ENCODE measurements around the gene STAP2.
A peak's percentile ranks its signal among the peaks of the same experiment; 100 is the strongest.
"Not testable (repeated sequence)": the region's sequence is repeated elsewhere in the genome, so short reads cannot be mapped to it uniquely, and the experiment has no call there.

Gene STAP2

DNA sequence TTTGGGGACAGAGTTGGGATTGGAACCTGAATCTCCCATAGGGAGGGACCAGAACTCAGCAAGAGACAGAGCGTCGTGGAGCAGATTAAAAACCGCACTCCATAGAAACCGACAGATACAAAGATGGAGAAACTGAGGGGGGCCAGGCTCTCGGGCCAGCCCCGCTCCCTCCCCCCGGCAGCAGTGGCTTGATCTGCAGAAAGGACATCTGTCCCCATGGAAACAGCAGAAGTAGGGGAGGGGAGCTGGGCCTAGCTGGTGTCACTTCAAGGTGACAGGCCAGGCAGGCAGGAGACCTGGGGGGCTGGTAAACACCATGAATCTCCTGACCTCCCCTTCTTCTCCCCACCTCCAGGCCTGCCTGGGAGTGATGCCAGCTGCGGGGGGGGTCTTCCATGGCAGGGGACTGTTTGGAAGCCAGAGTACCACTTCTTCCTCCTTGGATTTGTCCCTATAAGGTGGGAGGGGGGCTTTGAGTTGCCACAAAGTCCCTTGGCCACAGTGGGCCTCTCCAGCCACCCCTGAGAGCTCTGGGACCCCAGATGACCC is 47.4 kb downstream of the STAP2 start:
- no peak for DNase-seq (ENCODE audit: low spot score)
- no peaks in the 10 kb centered on the region for H3K9me3 ChIP-seq (replicated peaks in 1 of 2; ENCODE audit: control insufficient read depth in 2 of 2, insufficient read depth in 1 of 2, low read depth in 1 of 2, low read length in 2 of 2)

DNA sequence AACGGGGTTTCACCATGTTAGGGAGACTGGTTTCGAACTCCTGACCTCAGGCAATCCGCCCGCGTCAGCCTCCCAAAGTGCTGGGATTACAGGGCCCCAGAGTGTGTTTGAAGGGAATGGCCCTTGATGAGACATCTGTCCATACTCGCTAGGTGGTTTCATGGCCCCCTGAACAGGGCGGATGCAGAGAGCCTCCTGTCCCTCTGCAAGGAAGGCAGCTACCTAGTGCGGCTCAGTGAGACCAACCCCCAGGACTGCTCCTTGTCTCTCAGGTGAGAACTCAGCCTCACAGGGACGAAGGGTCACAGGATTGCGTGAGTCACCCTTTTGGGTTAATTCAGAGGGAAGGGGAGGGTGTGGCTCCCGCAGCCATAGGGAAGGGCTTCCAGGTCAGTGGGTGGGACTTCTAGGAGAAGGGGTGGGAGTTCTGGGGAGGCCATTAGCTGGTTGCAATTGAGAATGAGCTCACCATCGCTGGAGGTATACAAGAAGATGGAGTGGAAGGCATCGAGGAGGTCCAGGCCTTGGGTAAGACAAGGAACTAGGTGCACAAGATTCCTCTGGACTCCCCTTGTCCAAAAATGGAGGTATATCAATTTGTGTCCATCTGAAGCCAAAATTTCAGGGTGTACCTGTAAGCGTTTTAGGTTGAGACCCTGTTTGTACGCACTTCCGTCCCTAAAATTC is 50.4 kb downstream of the STAP2 start:
- Histone ChIP-seq H2AFZ (ENCODE audit: low read length) (no peak overlapping the region), H2AK5ac (ENCODE audit: low read depth, low read length) (no peak overlapping the region), H3K9me3 (replicated peaks in 1 of 2; ENCODE audit: control insufficient read depth in 2 of 2, insufficient read depth in 1 of 2, low read depth in 1 of 2, low read length in 2 of 2) (no peaks in the 10 kb centered on the region), H3K14ac (ENCODE audit: low read length) (no peak overlapping the region), H3K27me3 (ENCODE audit: control insufficient read depth in 3 of 3, insufficient read depth in 3 of 3, low read depth in 1 of 3, low read length in 3 of 3) (peaks cover 0 to 3% (median 0%) of the 10 kb centered on the region in 3 experiments), H2BK120ac (ENCODE audit: low read depth, low read length) (no peak overlapping the region), H4K8ac (ENCODE audit: low read depth, low read length) (no peak overlapping the region), H3K9ac (ENCODE audit: low read depth, low read length, poor library complexity) (no peak overlapping the region), H2BK5ac (ENCODE audit: low read length) (no peak overlapping the region), H3K4me3 (ENCODE audit: low read length in 2 of 2) (no peak overlapping the region), H4K91ac (ENCODE audit: low read depth, low read length, poor library complexity) (no peak overlapping the region), H2BK15ac (ENCODE audit: low read length) (no peak overlapping the region), H3K4me1 (ENCODE audit: control insufficient read depth in 2 of 2, insufficient read depth in 1 of 2, low read depth in 1 of 2, low read length in 2 of 2) (peaks cover 7 to 9% of the 10 kb centered on the region in 2 donors), H3K23ac (ENCODE audit: low read depth, low read length, poor library complexity) (peak overlapping the region; percentile 58), H3K18ac (ENCODE audit: low read length) (no peak overlapping the region), H3K79me1 (ENCODE audit: low read depth, low read length) (no peaks in the 10 kb centered on the region), H3K36me3 (replicated peaks in 1 of 2; ENCODE audit: control insufficient read depth in 2 of 2, insufficient read depth in 2 of 2, low read length in 2 of 2) (peaks cover 0 to 37% of the 10 kb centered on the region in 2 donors), H3K27ac (replicated peaks; ENCODE audit: low read length) (no peak overlapping the region), H3K4me2 (ENCODE audit: insufficient read depth, low read length, poor library complexity, severe bottlenecking) (no peak overlapping the region), H3K4ac (ENCODE audit: low read length) (no peak overlapping the region), H2BK12ac (ENCODE audit: low read length) (no peak overlapping the region)
- no CpG with 5 or more reads among the region's 16 CpGs for WGBS, 2 donors (ENCODE audit: extremely low coverage in 2 of 2, insufficient read length in 2 of 2, insufficient replicate concordance in 1 of 2)
- DNase-seq (ENCODE audit: low spot score) = no peak

More for the DNA sequence above, 47.4 kb downstream of the STAP2 start:
- Histone ChIP-seq H2BK5ac (ENCODE audit: low read length) (no peak overlapping the region), H3K36me3 (replicated peaks in 1 of 2; ENCODE audit: control insufficient read depth in 2 of 2, insufficient read depth in 2 of 2, low read length in 2 of 2) (peaks cover 0 to 24% of the 10 kb centered on the region in 2 donors), H3K18ac (ENCODE audit: low read length) (peak overlapping the region; percentile 74), H2BK12ac (ENCODE audit: low read length) (no peak overlapping the region), H4K8ac (ENCODE audit: low read depth, low read length) (no peak overlapping the region), H3K4me1 (ENCODE audit: control insufficient read depth in 2 of 2, insufficient read depth in 1 of 2, low read depth in 1 of 2, low read length in 2 of 2) (peaks cover 7% of the 10 kb centered on the region in 2 donors), H3K79me1 (ENCODE audit: low read depth, low read length) (no peaks in the 10 kb centered on the region), H3K4ac (ENCODE audit: low read length) (no peak overlapping the region), H4K91ac (ENCODE audit: low read depth, low read length, poor library complexity) (no peak overlapping the region), H3K4me2 (ENCODE audit: insufficient read depth, low read length, poor library complexity, severe bottlenecking) (no peak overlapping the region), H2AFZ (ENCODE audit: low read length) (peak overlapping the region; percentile 11), H3K9ac (ENCODE audit: low read depth, low read length, poor library complexity) (no peak overlapping the region), H3K27me3 (ENCODE audit: control insufficient read depth in 3 of 3, insufficient read depth in 3 of 3, low read depth in 1 of 3, low read length in 3 of 3) (no peaks in the 10 kb centered on the region), H2BK120ac (ENCODE audit: low read depth, low read length) (no peak overlapping the region), H2BK15ac (ENCODE audit: low read length) (no peak overlapping the region), H3K14ac (ENCODE audit: low read length) (no peak overlapping the region), H3K23ac (ENCODE audit: low read depth, low read length, poor library complexity) (no peak overlapping the region), H3K27ac (replicated peaks; ENCODE audit: low read length) (no peak overlapping the region), H2AK5ac (ENCODE audit: low read depth, low read length) (peak overlapping the region; percentile 81), H3K4me3 (ENCODE audit: low read length in 2 of 2) (no peak overlapping the region)
- WGBS, 2 donors (ENCODE audit: extremely low coverage in 2 of 2, insufficient read length in 2 of 2, insufficient replicate concordance in 1 of 2) = no CpG with 5 or more reads among the region's 8 CpGs

DNA sequence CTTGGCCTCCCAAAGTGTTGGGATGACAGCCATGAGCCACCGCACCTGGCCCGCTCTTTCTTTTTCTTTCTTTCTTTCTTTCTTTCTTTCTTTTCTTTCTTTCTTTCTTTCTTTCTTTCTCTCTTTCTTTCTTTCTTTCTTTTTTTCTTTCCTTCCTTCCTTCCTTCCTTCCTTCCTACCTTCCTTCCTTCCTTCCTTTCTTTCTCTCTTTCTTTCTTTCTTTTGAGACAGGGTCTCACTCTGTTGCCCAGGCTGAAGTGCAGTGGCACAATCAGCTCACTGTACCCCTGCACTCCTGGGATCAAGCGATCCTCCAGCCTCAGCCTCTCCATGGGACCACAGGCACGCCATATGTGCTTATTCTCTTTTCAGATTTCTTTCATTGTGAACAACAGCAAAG is 52.5 kb downstream of the STAP2 start:
- H3K79me1 ChIP-seq (ENCODE audit: low read depth, low read length); H3K14ac ChIP-seq (ENCODE audit: low read length); H4K91ac ChIP-seq (ENCODE audit: low read depth, low read length, poor library complexity); H3K18ac ChIP-seq (ENCODE audit: low read length); H3K4me2 ChIP-seq (ENCODE audit: insufficient read depth, low read length, poor library complexity, severe bottlenecking); H3K23ac ChIP-seq (ENCODE audit: low read depth, low read length, poor library complexity); H3K4me3 ChIP-seq (ENCODE audit: low read length in 2 of 2); H3K9ac ChIP-seq (ENCODE audit: low read depth, low read length, poor library complexity); H4K8ac ChIP-seq (ENCODE audit: low read depth, low read length); H2BK120ac ChIP-seq (ENCODE audit: low read depth, low read length); H2BK15ac ChIP-seq (ENCODE audit: low read length); H2AFZ ChIP-seq (ENCODE audit: low read length); H2BK12ac ChIP-seq (ENCODE audit: low read length); DNase-seq (ENCODE audit: low spot score); H2AK5ac ChIP-seq (ENCODE audit: low read depth, low read length); H3K4ac ChIP-seq (ENCODE audit: low read length); H3K27ac ChIP-seq (replicated peaks; ENCODE audit: low read length); H2BK5ac ChIP-seq (ENCODE audit: low read length); H3K4me1 ChIP-seq (ENCODE audit: control insufficient read depth in 2 of 2, insufficient read depth in 1 of 2, low read depth in 1 of 2, low read length in 2 of 2); H3K9me3 ChIP-seq (replicated peaks in 1 of 2; ENCODE audit: control insufficient read depth in 2 of 2, insufficient read depth in 1 of 2, low read depth in 1 of 2, low read length in 2 of 2): not testable (repeated sequence)
- no CpG with 5 or more reads among the region's 4 CpGs for WGBS, 2 donors (ENCODE audit: extremely low coverage in 2 of 2, insufficient read length in 2 of 2, insufficient replicate concordance in 1 of 2)
- Histone ChIP-seq H3K36me3 (replicated peaks in 1 of 2; ENCODE audit: control insufficient read depth in 2 of 2, insufficient read depth in 2 of 2, low read length in 2 of 2) (peaks cover 0 to 44% of the 10 kb centered on the region in 2 donors), H3K27me3 (ENCODE audit: control insufficient read depth in 3 of 3, insufficient read depth in 3 of 3, low read depth in 1 of 3, low read length in 3 of 3) (peaks cover 0 to 14% (median 0%) of the 10 kb centered on the region in 3 experiments)

DNA sequence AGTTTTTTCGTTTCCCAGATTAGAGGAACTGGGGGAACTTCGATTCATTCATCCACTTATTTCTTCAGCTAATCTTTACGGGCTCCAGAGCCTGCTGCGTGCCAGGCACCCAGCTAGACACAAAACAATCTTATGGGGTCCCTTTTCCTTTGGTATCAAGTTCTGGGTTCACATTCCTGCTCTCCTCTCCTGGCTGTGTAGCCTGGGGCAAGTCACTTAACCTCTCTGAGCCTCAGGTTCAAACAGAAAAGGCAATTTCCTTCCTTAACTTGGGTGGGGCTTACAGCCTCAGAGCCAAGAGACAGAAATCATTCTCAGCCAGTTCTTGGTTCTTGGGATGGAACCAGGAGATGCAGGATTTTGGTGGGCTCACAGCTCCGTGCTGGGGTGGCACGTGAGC is 53.7 kb downstream of the STAP2 start:
- no peak overlapping the region for H2BK120ac ChIP-seq (ENCODE audit: low read depth, low read length)
- H3K4me3 ChIP-seq (ENCODE audit: low read length in 2 of 2) = no peak overlapping the region
- peaks cover 0 to 38% of the 10 kb centered on the region in 2 donors for H3K36me3 ChIP-seq (replicated peaks in 1 of 2; ENCODE audit: control insufficient read depth in 2 of 2, insufficient read depth in 2 of 2, low read length in 2 of 2)
- no peak overlapping the region for H2AFZ ChIP-seq (ENCODE audit: low read length)
- no peak overlapping the region for H3K27ac ChIP-seq (replicated peaks; ENCODE audit: low read length)
- H2AK5ac ChIP-seq (ENCODE audit: low read depth, low read length) = no peak overlapping the region
- H3K4ac ChIP-seq (ENCODE audit: low read length) = no peak overlapping the region
- no peak overlapping the region for H3K18ac ChIP-seq (ENCODE audit: low read length)
- no peak overlapping the region for H4K8ac ChIP-seq (ENCODE audit: low read depth, low read length)
- peaks cover 1 to 3% of the 10 kb centered on the region in 2 donors for H3K4me1 ChIP-seq (ENCODE audit: control insufficient read depth in 2 of 2, insufficient read depth in 1 of 2, low read depth in 1 of 2, low read length in 2 of 2)
- no peak overlapping the region for H3K14ac ChIP-seq (ENCODE audit: low read length)
- no peaks in the 10 kb centered on the region for H3K9me3 ChIP-seq (replicated peaks in 1 of 2; ENCODE audit: control insufficient read depth in 2 of 2, insufficient read depth in 1 of 2, low read depth in 1 of 2, low read length in 2 of 2)
- H3K4me2 ChIP-seq (ENCODE audit: insufficient read depth, low read length, poor library complexity, severe bottlenecking) = no peak overlapping the region
- no peaks in the 10 kb centered on the region for H3K79me1 ChIP-seq (ENCODE audit: low read depth, low read length)
- H3K9ac ChIP-seq (ENCODE audit: low read depth, low read length, poor library complexity) = peak overlapping the region; percentile 25
- H3K23ac ChIP-seq (ENCODE audit: low read depth, low read length, poor library complexity) = no peak overlapping the region
- no peak overlapping the region for H4K91ac ChIP-seq (ENCODE audit: low read depth, low read length, poor library complexity)
- peaks cover 0 to 26% (median 5%) of the 10 kb centered on the region in 3 experiments for H3K27me3 ChIP-seq (ENCODE audit: control insufficient read depth in 3 of 3, insufficient read depth in 3 of 3, low read depth in 1 of 3, low read length in 3 of 3)
- no peak overlapping the region for H2BK5ac ChIP-seq (ENCODE audit: low read length)
- DNase-seq (ENCODE audit: low spot score) = no peak
- H2BK15ac ChIP-seq (ENCODE audit: low read length) = no peak overlapping the region
- no peak overlapping the region for H2BK12ac ChIP-seq (ENCODE audit: low read length)
- no CpG with 5 or more reads among the region's 6 CpGs for WGBS, 2 donors (ENCODE audit: extremely low coverage in 2 of 2, insufficient read length in 2 of 2, insufficient replicate concordance in 1 of 2)

All from neuronal stem cell (in vitro differentiated cells).